GM23338 (cell line): ENCODE measurements around the gene OR6K2. TPM values are rescaled to one million over a fixed set of nuclear protein-coding genes. Genes with fewer than 3 reads are reported as not detected.

Experiments used
- ATAC-seq: fragments of 200-7000 bp; cut with Tn5 transposase; 3 replicates; pipeline ENCODE4 v1.9.1; 2020
- DNase-seq: peaks from one replicate; pipeline ENCODE4 v3.0.0-alpha.2; 2015; ENCODE audit warnings: low spot score
- H2AFZ ChIP-seq: fragments of 200-600 bp; sonication (generic); 2 replicates; pipeline ENCODE4 v1.8.0; 2016; ENCODE audit warnings: antibody characterized with exemption, mild to moderate bottlenecking, moderate library complexity
- H3F3A ChIP-seq: fragments of 200-600 bp; sonication (generic); replicated peaks from 2 replicates; pipeline ENCODE4 v1.8.0; 2017; ENCODE audit warnings: antibody characterized with exemption, mixed run types, low read depth
- H3K27ac ChIP-seq: fragments of 200-600 bp; sonication (generic); 2 replicates; pipeline ENCODE4 v1.6.1; 2016; ENCODE audit warnings: low read depth
- H3K27me3 ChIP-seq: fragments of 200-600 bp; sonication (generic); 2 replicates; pipeline ENCODE4 v1.8.0; 2016; ENCODE audit warnings: mild to moderate bottlenecking, mixed run types, moderate library complexity; ENCODE audit not compliant: insufficient read depth
- H3K36me3 ChIP-seq: fragments of 200-600 bp; sonication (generic); 2 replicates; pipeline ENCODE4 v1.8.0; 2016; ENCODE audit warnings: mild to moderate bottlenecking; ENCODE audit not compliant: insufficient read depth
- H3K4me1 ChIP-seq: fragments of 200-600 bp; sonication (generic); 2 replicates; pipeline ENCODE4 v1.8.0; 2016; ENCODE audit warnings: mild to moderate bottlenecking, moderate library complexity; ENCODE audit not compliant: insufficient read depth
- H3K4me2 ChIP-seq: fragments of 200-600 bp; sonication (generic); 2 replicates; pipeline ENCODE4 v1.7.1; 2017; ENCODE audit warnings: mixed run types
- H3K4me3 ChIP-seq: fragments of 200-600 bp; sonication (generic); 2 replicates; pipeline ENCODE4 v1.6.1; 2016; ENCODE audit warnings: mixed run types
- H3K79me2 ChIP-seq: fragments of 200-600 bp; sonication (generic); replicated peaks from 2 replicates; pipeline ENCODE4 v1.8.0; 2017; ENCODE audit warnings: mild to moderate bottlenecking; ENCODE audit not compliant: insufficient read depth
- H3K9me2 ChIP-seq: fragments of 200-600 bp; sonication (generic); 2 replicates; pipeline ENCODE4 v1.8.0; 2017; ENCODE audit not compliant: insufficient read depth
- H4K20me1 ChIP-seq: fragments of 200-600 bp; sonication (generic); replicated peaks from 2 replicates; pipeline ENCODE4 v1.8.0; 2017; ENCODE audit warnings: mild to moderate bottlenecking; ENCODE audit not compliant: insufficient read depth
- H3K27ac Mint-ChIP-seq: 2 replicates; pipeline ENCODE4 v1.8.0; 2020; ENCODE audit warnings: inconsistent platforms, mild to moderate bottlenecking, moderate library complexity, mixed read lengths
- H3K27me3 Mint-ChIP-seq: 3 replicates; pipeline ENCODE4 v1.8.0; 2022; ENCODE audit warnings: low read depth, mild to moderate bottlenecking, moderate library complexity, mixed read lengths, inconsistent platforms; ENCODE audit not compliant: insufficient read depth, poor library complexity
- H3K36me3 Mint-ChIP-seq: 3 replicates; pipeline ENCODE4 v1.8.0; 2021; ENCODE audit warnings: low read depth, mild to moderate bottlenecking, inconsistent platforms, moderate library complexity, mixed read lengths
- H3K4me1 Mint-ChIP-seq: 3 replicates; pipeline ENCODE4 v1.8.0; 2020; ENCODE audit warnings: mild to moderate bottlenecking, inconsistent platforms, mixed read lengths
- H3K4me3 Mint-ChIP-seq: 3 replicates; pipeline ENCODE4 v1.8.0; 2021; ENCODE audit warnings: moderate library complexity, mild to moderate bottlenecking, inconsistent platforms, mixed read lengths
- H3K9me3 Mint-ChIP-seq: 3 replicates; pipeline ENCODE4 v1.8.0; 2020; ENCODE audit warnings: moderate library complexity, mild to moderate bottlenecking, inconsistent platforms, mixed read lengths
- CTCF ChIP-seq, 2 experiments: fragments of 200-600 bp in 1 of 2; sonication (generic) in 1 of 2; conservative IDR thresholded peaks; 2 replicates each; pipeline versions ENCODE4 v1.5.1 to v1.6.1; 2016 to 2017; ENCODE audit warnings: antibody characterized with exemption in 2 of 2, low read depth in 2 of 2, mild to moderate bottlenecking in 2 of 2, moderate library complexity in 1 of 2
- POLR2AphosphoS5 ChIP-seq: IDR thresholded peaks from 2 replicates; pipeline ENCODE4 v1.6.1; 2016; ENCODE audit warnings: antibody characterized with exemption, low read depth
- STAT1 ChIP-seq: IDR thresholded peaks from one replicate; pipeline ENCODE4 v1.6.1; 2016; ENCODE audit warnings: antibody characterized with exemption; ENCODE audit not compliant: unreplicated experiment
- ZNF462 ChIP-seq: fragments of 250-450 bp; sonication (Bioruptor Pico); IDR thresholded peaks from 2 replicates; pipeline ENCODE4 v1.5.0; 2020; ENCODE audit warnings: mild to moderate bottlenecking, moderate library complexity
- polyA plus RNA-seq: library from polyadenylated mRNA; unstranded; fragments of >200 nt; fragmentation: Nextera tagmentation; extraction: Ambion mirVana; gene quantifications from 2 replicates; pipeline ENCODE4 v1.2.1, GENCODE V29; 2016
- total RNA-seq: library from RNA; depleted of rRNA; stranded (reverse); fragments of >200 nt; shearing (Covaris generic); gene quantifications from 2 replicates; pipeline ENCODE4 v1.2.3, GENCODE V29; 2014

OR6K2 gene
- total and polyA plus RNA-seq, 2 experiments from 2014 or later, result not detected

GRCh38 chr1:158735848-158736247, 35.4 kb upstream of the OR6K2 start:
- Histone ChIP-seq H4K20me1 (no peaks in the 10 kb centered on the region), H3K27me3 (no peaks in the 10 kb centered on the region), H3K36me3 (no peaks in the 10 kb centered on the region), H3K79me2 (no peaks in the 10 kb centered on the region), H3K9me2 (peaks cover 4% of the 10 kb centered on the region), H2AFZ (no peak overlapping the region), H3F3A (no peaks in the 10 kb centered on the region), H3K4me3 (no peak overlapping the region), H3K27ac (no peak overlapping the region), H3K4me2 (no peak overlapping the region), H3K4me1 (no peaks in the 10 kb centered on the region)
- no peak for ATAC-seq
- TF ChIP-seq ZNF462 (CRISPR knock-in tag), result no peak
- no peak overlapping the region for H3K27ac Mint-ChIP-seq
- no peaks in the 10 kb centered on the region for H3K27me3 Mint-ChIP-seq
- no peak overlapping the region for H3K4me3 Mint-ChIP-seq
- H3K36me3 Mint-ChIP-seq, result no peaks in the 10 kb centered on the region
- no peaks in the 10 kb centered on the region for H3K9me3 Mint-ChIP-seq
- no peak for DNase-seq
- no peaks in the 10 kb centered on the region for H3K4me1 Mint-ChIP-seq

- no peak overlapping the region for H3K4me2 ChIP-seq
- no peaks in the 10 kb centered on the region for H3K4me1 Mint-ChIP-seq
- no peaks in the 10 kb centered on the region for H3K4me1 ChIP-seq
- no peak overlapping the region for H3K4me3 ChIP-seq
- no peak overlapping the region for H3K27ac ChIP-seq
- no peaks in the 10 kb centered on the region for H3K79me2 ChIP-seq
- ATAC-seq (no peak), DNase-seq (no peak)
- peaks cover 3% of the 10 kb centered on the region; the same call in 1 of the 2 replicates for H3K9me2 ChIP-seq
- no peaks in the 10 kb centered on the region for H3K27me3 ChIP-seq
- H2AFZ ChIP-seq, result no peak overlapping the region
- no peaks in the 10 kb centered on the region for H3K27me3 Mint-ChIP-seq
- no peak overlapping the region for H3K4me3 Mint-ChIP-seq
- no peaks in the 10 kb centered on the region for H3K36me3 ChIP-seq
- no peaks in the 10 kb centered on the region for H4K20me1 ChIP-seq
- no peaks in the 10 kb centered on the region for H3K36me3 Mint-ChIP-seq
- no peaks in the 10 kb centered on the region for H3K9me3 Mint-ChIP-seq
- H3K27ac Mint-ChIP-seq, result no peak overlapping the region
- no peaks in the 10 kb centered on the region for H3F3A ChIP-seq
- TF ChIP-seq ZNF462 (CRISPR knock-in tag) (no peak), POLR2AphosphoS5 (no peak), STAT1 (no peak), CTCF (conservative IDR thresholded peaks at IDR 0.05; ENCODE audit: low read depth in 2 of 2) (no peak)
These were observed 32.1 kb upstream of the OR6K2 start for GRCh38 chr1:158732524-158732923.
